ENCODE measurements around the gene GPR68.

- TF ChIP-seq TAF1 (IDR thresholded peaks at IDR 0.05; ENCODE audit: borderline replicate concordance, insufficient read depth, low read length) (no peak), POLR2AphosphoS5 (IDR thresholded peaks at IDR 0.05; ENCODE audit: low read depth, low read length) (no peak), SIN3A (IDR thresholded peaks at IDR 0.05; ENCODE audit: borderline replicate concordance, insufficient read depth, low read length) (no peak), REST (IDR thresholded peaks at IDR 0.05; ENCODE audit: insufficient read depth in 1 of 2, low read depth in 2 of 2, low read length in 2 of 2) (no peak), FOXP2 (optimal IDR thresholded peaks at IDR 0.05; ENCODE audit: borderline replicate concordance, extremely low read depth, extremely low read length, insufficient read depth) (no peak)
Measured at GRCh38 chr14:91261115-91261514, 16.6 kb upstream of the GPR68 start.

Measured in PFSK-1 (cell line).